Measurements from ENCODE around the gene RIMBP2.

DNA sequence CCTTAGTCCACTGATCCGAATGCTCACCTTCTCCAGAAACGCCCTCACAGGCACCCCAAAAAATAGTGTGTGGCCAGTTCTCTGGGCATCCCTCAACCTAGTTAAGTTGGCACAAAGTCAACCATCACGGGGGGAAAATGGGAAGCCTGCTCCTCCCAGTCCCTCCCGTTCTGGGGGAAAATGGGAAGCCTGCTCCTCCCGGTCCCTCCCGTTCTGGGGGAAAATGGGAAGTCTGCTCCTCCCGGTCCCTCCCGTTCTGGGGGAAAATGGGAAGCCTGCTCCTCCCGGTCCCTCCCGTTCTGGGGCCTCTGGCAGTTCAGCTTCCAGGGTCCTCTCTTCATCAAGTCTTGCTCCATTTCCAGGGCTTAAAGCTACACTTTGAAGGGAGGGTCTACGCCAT is 106.1 kb downstream of the RIMBP2 start:
- TF ChIP-seq, protein P1, sequence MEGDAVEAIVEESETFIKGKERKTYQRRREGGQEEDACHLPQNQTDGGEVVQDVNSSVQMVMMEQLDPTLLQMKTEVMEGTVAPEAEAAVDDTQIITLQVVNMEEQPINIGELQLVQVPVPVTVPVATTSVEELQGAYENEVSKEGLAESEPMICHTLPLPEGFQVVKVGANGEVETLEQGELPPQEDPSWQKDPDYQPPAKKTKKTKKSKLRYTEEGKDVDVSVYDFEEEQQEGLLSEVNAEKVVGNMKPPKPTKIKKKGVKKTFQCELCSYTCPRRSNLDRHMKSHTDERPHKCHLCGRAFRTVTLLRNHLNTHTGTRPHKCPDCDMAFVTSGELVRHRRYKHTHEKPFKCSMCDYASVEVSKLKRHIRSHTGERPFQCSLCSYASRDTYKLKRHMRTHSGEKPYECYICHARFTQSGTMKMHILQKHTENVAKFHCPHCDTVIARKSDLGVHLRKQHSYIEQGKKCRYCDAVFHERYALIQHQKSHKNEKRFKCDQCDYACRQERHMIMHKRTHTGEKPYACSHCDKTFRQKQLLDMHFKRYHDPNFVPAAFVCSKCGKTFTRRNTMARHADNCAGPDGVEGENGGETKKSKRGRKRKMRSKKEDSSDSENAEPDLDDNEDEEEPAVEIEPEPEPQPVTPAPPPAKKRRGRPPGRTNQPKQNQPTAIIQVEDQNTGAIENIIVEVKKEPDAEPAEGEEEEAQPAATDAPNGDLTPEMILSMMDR (conservative IDR thresholded peaks at IDR 0.05; ENCODE audit: low read depth, low read length): no peak
- TF ChIP-seq EZH2 (IDR thresholded peaks at IDR 0.05; ENCODE audit: borderline replicate concordance, low read depth, low read length, poor library complexity, severe bottlenecking): no peak
